OCI-LY7 (cell line): Measurements from ENCODE around the gene ANKRD39. TPM values are rescaled to one million over a fixed set of nuclear protein-coding genes. Genes with fewer than 3 reads are reported as not detected.

Experiments
- BruUV-seq: library from RNA; stranded (reverse); fragments of 400-500 nt; replicated peaks from 2 replicates; lab custom pipeline; 2021; lab: Mats Ljungman, UMichigan
- CTCF ChIA-PET: fragments of 300-600 bp; sonication (Branson Sonifier 250); formaldehyde crosslinking; loops from one replicate; lab custom pipeline; 2022; ENCODE audit warnings: antibody characterized with exemption; ENCODE audit not compliant: unreplicated experiment; lab: Charles Lee
- POLR2A ChIA-PET: fragments of 300-600 bp; sonication (Branson Sonifier 250); formaldehyde crosslinking; loops from one replicate; lab custom pipeline; 2022; ENCODE audit warnings: antibody characterized with exemption; lab: Charles Lee
- DNase-seq: peaks from one replicate; pipeline ENCODE4 v3.0.0-alpha.2; 2015; ENCODE audit warnings: low spot score
- H2AFZ ChIP-seq: fragments of 200-600 bp; sonication (generic), shearing (Covaris generic); 2 replicates; pipeline ENCODE4 v1.6.1; 2014; ENCODE audit warnings: mild to moderate bottlenecking, antibody characterized with exemption, low read length, moderate library complexity
- H3K27ac ChIP-seq: fragments of 200-600 bp; sonication (generic); 2 replicates; pipeline ENCODE4 v1.5.1; 2014; ENCODE audit warnings: mixed run types, low read depth, mild to moderate bottlenecking, moderate library complexity, low read length, inconsistent platforms; ENCODE audit not compliant: poor library complexity, severe bottlenecking
- H3K36me3 ChIP-seq: fragments of 200-600 bp; sonication (generic); 2 replicates; pipeline ENCODE4 v1.6.1; 2014; ENCODE audit warnings: mild to moderate bottlenecking, antibody characterized with exemption, low read length, moderate library complexity, mixed read lengths; ENCODE audit not compliant: insufficient read depth
- H3K4me1 ChIP-seq: fragments of 200-600 bp; sonication (generic); 2 replicates; pipeline ENCODE4 v1.5.1; 2014; ENCODE audit warnings: mild to moderate bottlenecking, low read length; ENCODE audit not compliant: insufficient read depth, poor library complexity, severe bottlenecking
- H3K4me2 ChIP-seq: fragments of 200-600 bp; sonication (generic); 2 replicates; pipeline ENCODE4 v1.6.1; 2014; ENCODE audit warnings: mild to moderate bottlenecking, low read length
- H3K4me3 ChIP-seq: fragments of 200-600 bp; sonication (generic); 2 replicates; pipeline ENCODE4 v1.5.1; 2014; ENCODE audit warnings: mild to moderate bottlenecking, low read depth, low read length; ENCODE audit not compliant: poor library complexity, severe bottlenecking
- H3K79me2 ChIP-seq: fragments of 200-600 bp; sonication (generic); 2 replicates; pipeline ENCODE4 v1.6.1; 2016; ENCODE audit warnings: low read depth, mild to moderate bottlenecking, low read length, moderate library complexity, mixed read lengths; ENCODE audit not compliant: insufficient read depth
- H3K9me2 ChIP-seq: fragments of 200-600 bp; sonication (generic); 2 replicates; pipeline ENCODE4 v1.6.1; 2016; ENCODE audit warnings: mild to moderate bottlenecking, low read length, mixed read lengths; ENCODE audit not compliant: insufficient read depth
- H3K9me3 ChIP-seq: fragments of 200-600 bp; sonication (generic); 2 replicates; pipeline ENCODE4 v1.6.1; 2014; ENCODE audit warnings: mild to moderate bottlenecking, mixed run types, low read length, mixed read lengths
- H4K20me1 ChIP-seq: fragments of 200-600 bp; sonication (generic); 2 replicates; pipeline ENCODE4 v1.6.1; 2014; ENCODE audit warnings: mild to moderate bottlenecking, antibody characterized with exemption, low read length, moderate library complexity, mixed read lengths; ENCODE audit not compliant: insufficient read depth
- CTCF ChIP-seq: fragments of 200-600 bp; sonication (generic); conservative IDR thresholded peaks from 2 replicates; pipeline ENCODE4 v1.5.1; 2014; ENCODE audit warnings: mild to moderate bottlenecking, antibody characterized with exemption, low read length, moderate library complexity, mixed read lengths
- EZH2phosphoT487 ChIP-seq: fragments of 200-600 bp; sonication (generic); IDR thresholded peaks from 2 replicates; pipeline ENCODE4 v1.6.1; 2018; ENCODE audit warnings: low read depth, borderline replicate concordance, mild to moderate bottlenecking, mixed run types, antibody characterized with exemption, low read length, moderate library complexity, mixed read lengths
- intact Hi-C: fragments of 100-400 bp; cut with micrococcal nuclease; formaldehyde crosslinking; loops from one replicate; pipeline ENCODE4 v1.10.0; 2022; ENCODE audit not compliant: unreplicated experiment
- total RNA-seq, 2 experiments: library from RNA; depleted of rRNA in 1 of 2; stranded (reverse); fragments of >200 nt in 1 of 2; shearing (Covaris generic) in 1 of 2; gene quantifications; 2 replicates each; pipeline ENCODE4 v1.2.3, GENCODE V29; 2014 to 2022

ANKRD39 gene
- total RNA-seq, 2 experiments from 2014 or later = 22.2 to 24.1 TPM

GRCh38 chr2:96843538-96844268 is 14.1 kb downstream of the ANKRD39 start, which contains the start of gene ANKRD23:
Gene ANKRD23, minus strand, starts transcription at chr2:96844021. Its CDS starts 29 bp downstream, at chr2:96843992.
- ChIA-PET CTCF (no interaction called here), POLR2A (no interaction called here)
- intact Hi-C loops = no loop called here
- Histone ChIP-seq H3K36me3 (peaks cover 13% of the 10 kb centered on the region), H3K27ac (no peak within 1 kb of the TSS), H4K20me1 (no peaks in the 10 kb centered on the region), H2AFZ (no peak within 1 kb of the TSS), H3K4me2 (no peak within 1 kb of the TSS), H3K4me1 (peaks cover 10% of the 10 kb centered on the region), H3K4me3 (no peak within 1 kb of the TSS), H3K9me2 (no peaks in the 10 kb centered on the region), H3K79me2 (no peaks in the 10 kb centered on the region), H3K9me3 (no peaks in the 10 kb centered on the region)
- no TSS peak for BruUV-seq
- TF ChIP-seq CTCF (no peak), EZH2phosphoT487 (no peak)
- no peak for DNase-seq

GRCh38 chr2:96842600-96842999 is 15.2 kb downstream of the ANKRD39 start:
- H3K36me3 ChIP-seq = peaks cover 7% of the 10 kb centered on the region; the same call in 1 of the 2 replicates
- no peak overlapping the region for H3K4me3 ChIP-seq
- intact Hi-C loops = no loop called here
- peaks cover 10% of the 10 kb centered on the region for H3K4me1 ChIP-seq
- no peak overlapping the region for H3K4me2 ChIP-seq
- TF ChIP-seq EZH2phosphoT487 = no peak
- no peak for TF ChIP-seq CTCF
- BruUV-seq = no TSS peak
- no peak for DNase-seq
- CTCF ChIA-PET = no interaction called here
- no peaks in the 10 kb centered on the region for H4K20me1 ChIP-seq
- no peak overlapping the region for H2AFZ ChIP-seq
- no peak overlapping the region for H3K27ac ChIP-seq
- H3K79me2 ChIP-seq = no peaks in the 10 kb centered on the region
- H3K9me2 ChIP-seq = no peaks in the 10 kb centered on the region
- POLR2A ChIA-PET = interaction anchor here (0.6 to 0.7 kb wide), 3 partner anchors 21 to 157 kb away, joined by 3 to 5 read pairs (median 3); no protein-coding TSS in a partner anchor
- H3K9me3 ChIP-seq = no peaks in the 10 kb centered on the region
